WTC11 (cell line): Measurements from ENCODE around the gene UQCC2. TPM values are rescaled to one million over a fixed set of nuclear protein-coding genes. Genes with fewer than 3 reads are reported as not detected.

ENCODE experiments used
- ETV6 ChIP-seq: sonication (generic); formaldehyde crosslinking; IDR thresholded peaks from 2 replicates; pipeline ENCODE4 v1.8.1; 2022; ENCODE audit warnings: mild to moderate bottlenecking, missing genetic modification reagents
- KAT7 ChIP-seq: sonication (generic); formaldehyde crosslinking; IDR thresholded peaks from 2 replicates; pipeline ENCODE4 v1.8.1; 2023; ENCODE audit warnings: missing genetic modification reagents, mild to moderate bottlenecking, borderline replicate concordance
- RORB ChIP-seq: fragments of 250-450 bp; sonication (Bioruptor Pico); IDR thresholded peaks from 2 replicates; pipeline ENCODE4 v1.9.0; 2021; ENCODE audit warnings: mild to moderate bottlenecking
- total RNA-seq: library from RNA; stranded (reverse); gene quantifications from 3 replicates; pipeline ENCODE4 v1.2.3, GENCODE V29; 2021
- TF ChIP-seq, protein P1 (sequence below): fragments of 250-450 bp; sonication (Bioruptor Pico); conservative IDR thresholded peaks from 2 replicates; pipeline ENCODE4 v1.9.0; 2021; ENCODE audit warnings: mild to moderate bottlenecking
- TF ChIP-seq, protein P2 (sequence below): sonication (generic); formaldehyde crosslinking; IDR thresholded peaks from 2 replicates; pipeline ENCODE4 v1.8.1; 2023; ENCODE audit warnings: mild to moderate bottlenecking, missing genetic modification reagents, borderline replicate concordance
- TF ChIP-seq, protein P3 (sequence below): fragments of 250-450 bp; sonication (Bioruptor Pico); IDR thresholded peaks from 2 replicates; pipeline ENCODE4 v2.1.2; 2022; ENCODE audit warnings: mild to moderate bottlenecking, moderate library complexity
- TF ChIP-seq, protein P4 (sequence below): sonication (generic); formaldehyde crosslinking; conservative IDR thresholded peaks from 2 replicates; pipeline ENCODE4 v1.8.1; 2022; ENCODE audit warnings: mild to moderate bottlenecking, missing genetic modification reagents
- TF ChIP-seq, protein P5 (sequence below): fragments of 250-450 bp; sonication (Bioruptor Pico); IDR thresholded peaks from 2 replicates; pipeline ENCODE4 v1.9.0; 2021; ENCODE audit warnings: moderate library complexity, mild to moderate bottlenecking, inconsistent platforms, borderline replicate concordance
- TF ChIP-seq, protein P6 (sequence below): sonication (generic); formaldehyde crosslinking; IDR thresholded peaks from 2 replicates; pipeline ENCODE4 v1.8.1; 2023; ENCODE audit warnings: mild to moderate bottlenecking, missing genetic modification reagents, moderate library complexity
- TF ChIP-seq, protein P7 (sequence below): sonication (generic); formaldehyde crosslinking; IDR thresholded peaks from 2 replicates; pipeline ENCODE4 v1.8.0; 2022; ENCODE audit warnings: missing genetic modification reagents

Gene UQCC2
- total RNA-seq, 1 experiment from 2014 or later = 65.8 TPM

DNA sequence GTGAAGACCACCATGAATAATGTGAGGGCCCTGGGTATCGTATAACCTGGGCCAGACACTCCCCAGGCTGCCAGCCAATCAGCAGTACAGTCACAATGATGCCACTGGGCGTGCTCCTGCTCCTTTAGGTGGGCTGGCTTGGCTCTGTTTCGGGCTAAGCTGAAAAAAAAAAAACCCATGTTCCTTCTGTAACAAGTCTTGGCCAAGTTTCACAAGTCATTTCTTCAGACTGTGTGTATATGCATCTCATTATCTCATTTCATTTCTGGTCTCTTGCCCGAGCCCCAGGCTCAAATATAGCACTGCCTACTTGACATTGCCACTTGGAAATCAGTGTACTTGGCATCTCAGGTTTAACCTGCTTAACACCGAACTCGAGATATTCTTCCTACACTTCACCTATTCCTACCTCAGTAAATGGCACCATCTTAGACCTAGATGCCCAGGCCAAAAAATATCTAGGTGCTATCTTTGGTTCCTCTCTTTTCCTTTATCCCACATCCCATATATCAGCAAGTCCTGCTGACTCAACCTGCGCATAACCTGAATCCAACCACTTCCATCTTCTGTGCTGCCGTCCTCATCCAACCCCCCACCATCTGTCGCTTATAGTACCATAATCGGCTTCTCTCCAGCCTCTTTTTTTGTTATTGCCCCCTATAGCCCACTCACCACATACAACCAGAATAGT, 1.8 kb downstream of the UQCC2 start (continued):
- TF ChIP-seq, protein P1, sequence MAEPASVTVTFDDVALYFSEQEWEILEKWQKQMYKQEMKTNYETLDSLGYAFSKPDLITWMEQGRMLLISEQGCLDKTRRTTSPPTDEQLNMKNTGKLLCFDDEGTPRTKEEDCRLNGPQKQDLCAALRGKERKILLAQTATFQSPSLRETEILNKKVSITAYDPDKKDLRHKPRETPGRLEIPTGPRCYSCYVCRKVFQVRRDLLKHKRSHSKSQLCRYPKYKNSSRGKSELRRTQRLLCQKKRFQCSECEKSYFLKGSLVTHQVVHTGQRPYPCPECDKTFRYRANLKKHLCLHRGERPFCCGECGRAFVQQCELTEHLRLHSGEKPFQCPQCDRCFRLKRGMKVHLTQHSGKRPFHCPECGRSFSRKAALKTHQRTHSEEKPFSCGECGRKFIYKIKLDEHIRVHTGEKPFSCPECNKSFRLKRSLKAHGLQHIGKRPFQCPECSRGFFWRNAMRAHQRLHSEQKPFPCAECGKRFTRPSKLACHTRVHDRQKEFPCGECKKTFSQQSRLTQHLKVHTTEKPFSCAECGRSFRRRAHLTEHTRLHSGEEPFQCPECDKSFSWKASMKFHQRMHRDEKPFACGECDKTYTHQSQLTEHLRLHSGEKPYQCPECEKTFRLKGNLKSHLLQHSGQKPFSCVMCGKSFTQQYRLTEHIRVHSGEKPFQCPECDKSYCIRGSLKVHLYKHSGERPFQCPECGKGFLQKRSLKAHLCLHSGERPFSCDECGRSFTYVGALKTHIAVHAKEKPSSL (CRISPR knock-in tag) = no peak
- TF ChIP-seq ETV6 (CRISPR knock-in tag) (no peak), RORB (CRISPR knock-in tag) (no peak), KAT7 (CRISPR knock-in tag) (no peak)
- TF ChIP-seq, protein P2, sequence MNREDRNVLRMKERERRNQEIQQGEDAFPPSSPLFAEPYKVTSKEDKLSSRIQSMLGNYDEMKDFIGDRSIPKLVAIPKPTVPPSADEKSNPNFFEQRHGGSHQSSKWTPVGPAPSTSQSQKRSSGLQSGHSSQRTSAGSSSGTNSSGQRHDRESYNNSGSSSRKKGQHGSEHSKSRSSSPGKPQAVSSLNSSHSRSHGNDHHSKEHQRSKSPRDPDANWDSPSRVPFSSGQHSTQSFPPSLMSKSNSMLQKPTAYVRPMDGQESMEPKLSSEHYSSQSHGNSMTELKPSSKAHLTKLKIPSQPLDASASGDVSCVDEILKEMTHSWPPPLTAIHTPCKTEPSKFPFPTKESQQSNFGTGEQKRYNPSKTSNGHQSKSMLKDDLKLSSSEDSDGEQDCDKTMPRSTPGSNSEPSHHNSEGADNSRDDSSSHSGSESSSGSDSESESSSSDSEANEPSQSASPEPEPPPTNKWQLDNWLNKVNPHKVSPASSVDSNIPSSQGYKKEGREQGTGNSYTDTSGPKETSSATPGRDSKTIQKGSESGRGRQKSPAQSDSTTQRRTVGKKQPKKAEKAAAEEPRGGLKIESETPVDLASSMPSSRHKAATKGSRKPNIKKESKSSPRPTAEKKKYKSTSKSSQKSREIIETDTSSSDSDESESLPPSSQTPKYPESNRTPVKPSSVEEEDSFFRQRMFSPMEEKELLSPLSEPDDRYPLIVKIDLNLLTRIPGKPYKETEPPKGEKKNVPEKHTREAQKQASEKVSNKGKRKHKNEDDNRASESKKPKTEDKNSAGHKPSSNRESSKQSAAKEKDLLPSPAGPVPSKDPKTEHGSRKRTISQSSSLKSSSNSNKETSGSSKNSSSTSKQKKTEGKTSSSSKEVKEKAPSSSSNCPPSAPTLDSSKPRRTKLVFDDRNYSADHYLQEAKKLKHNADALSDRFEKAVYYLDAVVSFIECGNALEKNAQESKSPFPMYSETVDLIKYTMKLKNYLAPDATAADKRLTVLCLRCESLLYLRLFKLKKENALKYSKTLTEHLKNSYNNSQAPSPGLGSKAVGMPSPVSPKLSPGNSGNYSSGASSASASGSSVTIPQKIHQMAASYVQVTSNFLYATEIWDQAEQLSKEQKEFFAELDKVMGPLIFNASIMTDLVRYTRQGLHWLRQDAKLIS (CRISPR knock-in tag) = no peak
- TF ChIP-seq, protein P3, sequence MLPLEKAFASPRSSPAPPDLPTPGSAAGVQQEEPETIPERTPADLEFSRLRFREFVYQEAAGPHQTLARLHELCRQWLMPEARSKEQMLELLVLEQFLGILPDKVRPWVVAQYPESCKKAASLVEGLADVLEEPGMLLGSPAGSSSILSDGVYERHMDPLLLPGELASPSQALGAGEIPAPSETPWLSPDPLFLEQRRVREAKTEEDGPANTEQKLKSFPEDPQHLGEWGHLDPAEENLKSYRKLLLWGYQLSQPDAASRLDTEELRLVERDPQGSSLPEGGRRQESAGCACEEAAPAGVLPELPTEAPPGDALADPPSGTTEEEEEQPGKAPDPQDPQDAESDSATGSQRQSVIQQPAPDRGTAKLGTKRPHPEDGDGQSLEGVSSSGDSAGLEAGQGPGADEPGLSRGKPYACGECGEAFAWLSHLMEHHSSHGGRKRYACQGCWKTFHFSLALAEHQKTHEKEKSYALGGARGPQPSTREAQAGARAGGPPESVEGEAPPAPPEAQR (CRISPR knock-in tag) = no peak
- TF ChIP-seq, protein P4, sequence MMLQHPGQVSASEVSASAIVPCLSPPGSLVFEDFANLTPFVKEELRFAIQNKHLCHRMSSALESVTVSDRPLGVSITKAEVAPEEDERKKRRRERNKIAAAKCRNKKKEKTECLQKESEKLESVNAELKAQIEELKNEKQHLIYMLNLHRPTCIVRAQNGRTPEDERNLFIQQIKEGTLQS (CRISPR knock-in tag) = no peak
- TF ChIP-seq, protein P5, sequence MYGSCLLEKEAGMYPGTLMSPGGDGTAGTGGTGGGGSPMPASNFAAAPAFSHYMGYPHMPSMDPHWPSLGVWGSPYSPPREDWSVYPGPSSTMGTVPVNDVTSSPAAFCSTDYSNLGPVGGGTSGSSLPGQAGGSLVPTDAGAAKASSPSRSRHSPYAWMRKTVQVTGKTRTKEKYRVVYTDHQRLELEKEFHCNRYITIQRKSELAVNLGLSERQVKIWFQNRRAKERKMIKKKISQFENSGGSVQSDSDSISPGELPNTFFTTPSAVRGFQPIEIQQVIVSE = no peak
- TF ChIP-seq, protein P6, sequence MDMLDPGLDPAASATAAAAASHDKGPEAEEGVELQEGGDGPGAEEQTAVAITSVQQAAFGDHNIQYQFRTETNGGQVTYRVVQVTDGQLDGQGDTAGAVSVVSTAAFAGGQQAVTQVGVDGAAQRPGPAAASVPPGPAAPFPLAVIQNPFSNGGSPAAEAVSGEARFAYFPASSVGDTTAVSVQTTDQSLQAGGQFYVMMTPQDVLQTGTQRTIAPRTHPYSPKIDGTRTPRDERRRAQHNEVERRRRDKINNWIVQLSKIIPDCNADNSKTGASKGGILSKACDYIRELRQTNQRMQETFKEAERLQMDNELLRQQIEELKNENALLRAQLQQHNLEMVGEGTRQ = no peak
- TF ChIP-seq, protein P7, sequence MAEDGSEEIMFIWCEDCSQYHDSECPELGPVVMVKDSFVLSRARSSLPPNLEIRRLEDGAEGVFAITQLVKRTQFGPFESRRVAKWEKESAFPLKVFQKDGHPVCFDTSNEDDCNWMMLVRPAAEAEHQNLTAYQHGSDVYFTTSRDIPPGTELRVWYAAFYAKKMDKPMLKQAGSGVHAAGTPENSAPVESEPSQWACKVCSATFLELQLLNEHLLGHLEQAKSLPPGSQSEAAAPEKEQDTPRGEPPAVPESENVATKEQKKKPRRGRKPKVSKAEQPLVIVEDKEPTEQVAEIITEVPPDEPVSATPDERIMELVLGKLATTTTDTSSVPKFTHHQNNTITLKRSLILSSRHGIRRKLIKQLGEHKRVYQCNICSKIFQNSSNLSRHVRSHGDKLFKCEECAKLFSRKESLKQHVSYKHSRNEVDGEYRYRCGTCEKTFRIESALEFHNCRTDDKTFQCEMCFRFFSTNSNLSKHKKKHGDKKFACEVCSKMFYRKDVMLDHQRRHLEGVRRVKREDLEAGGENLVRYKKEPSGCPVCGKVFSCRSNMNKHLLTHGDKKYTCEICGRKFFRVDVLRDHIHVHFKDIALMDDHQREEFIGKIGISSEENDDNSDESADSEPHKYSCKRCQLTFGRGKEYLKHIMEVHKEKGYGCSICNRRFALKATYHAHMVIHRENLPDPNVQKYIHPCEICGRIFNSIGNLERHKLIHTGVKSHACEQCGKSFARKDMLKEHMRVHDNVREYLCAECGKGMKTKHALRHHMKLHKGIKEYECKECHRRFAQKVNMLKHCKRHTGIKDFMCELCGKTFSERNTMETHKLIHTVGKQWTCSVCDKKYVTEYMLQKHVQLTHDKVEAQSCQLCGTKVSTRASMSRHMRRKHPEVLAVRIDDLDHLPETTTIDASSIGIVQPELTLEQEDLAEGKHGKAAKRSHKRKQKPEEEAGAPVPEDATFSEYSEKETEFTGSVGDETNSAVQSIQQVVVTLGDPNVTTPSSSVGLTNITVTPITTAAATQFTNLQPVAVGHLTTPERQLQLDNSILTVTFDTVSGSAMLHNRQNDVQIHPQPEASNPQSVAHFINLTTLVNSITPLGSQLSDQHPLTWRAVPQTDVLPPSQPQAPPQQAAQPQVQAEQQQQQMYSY (CRISPR knock-in tag) = no peak
